ENCODE measurements around the gene MAPK8. TPM values are rescaled to one million over a fixed set of nuclear protein-coding genes. Genes with fewer than 3 reads are reported as not detected.
"Not testable (repeated sequence)": the region's sequence is repeated elsewhere in the genome, so short reads cannot be mapped to it uniquely, and the experiment has no call there.

MAPK8 gene
- total RNA-seq, 1 donor from 2014 or later = 56.6 TPM

DNA sequence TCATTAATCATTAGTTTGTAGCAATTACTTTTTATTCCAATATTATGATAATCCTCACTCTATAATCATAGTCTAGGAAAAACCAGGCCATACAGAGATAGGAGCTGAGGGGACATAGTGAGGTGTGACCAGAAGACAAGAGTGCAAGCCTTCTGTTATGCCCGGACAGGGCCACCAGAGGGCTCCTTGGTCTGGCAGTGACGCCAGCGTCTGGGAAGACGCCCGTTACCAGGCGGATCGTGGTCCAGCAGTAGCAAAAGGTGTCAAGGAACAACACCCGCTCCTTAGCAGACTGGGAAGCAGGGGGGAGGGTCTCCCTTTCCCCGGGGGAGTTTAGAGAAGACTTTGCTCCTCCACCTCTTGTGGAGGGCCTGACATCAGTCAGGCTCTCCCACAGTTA, 39.8 kb downstream of the MAPK8 start:
- Mint-ChIP-seq H3K4me1 (peaks cover 12% of the 10 kb centered on the region), H3K9me3 (peaks cover 17% of the 10 kb centered on the region), H3K36me3 (ENCODE audit: low read depth) (peaks cover 63% of the 10 kb centered on the region)
- H3K27ac Mint-ChIP-seq (ENCODE audit: unreplicated experiment); DNase-seq (ENCODE audit: low read depth, low spot score); H3K27me3 Mint-ChIP-seq (ENCODE audit: low read depth); H3K4me3 Mint-ChIP-seq: not testable (repeated sequence)
- TF ChIP-seq, protein P1, sequence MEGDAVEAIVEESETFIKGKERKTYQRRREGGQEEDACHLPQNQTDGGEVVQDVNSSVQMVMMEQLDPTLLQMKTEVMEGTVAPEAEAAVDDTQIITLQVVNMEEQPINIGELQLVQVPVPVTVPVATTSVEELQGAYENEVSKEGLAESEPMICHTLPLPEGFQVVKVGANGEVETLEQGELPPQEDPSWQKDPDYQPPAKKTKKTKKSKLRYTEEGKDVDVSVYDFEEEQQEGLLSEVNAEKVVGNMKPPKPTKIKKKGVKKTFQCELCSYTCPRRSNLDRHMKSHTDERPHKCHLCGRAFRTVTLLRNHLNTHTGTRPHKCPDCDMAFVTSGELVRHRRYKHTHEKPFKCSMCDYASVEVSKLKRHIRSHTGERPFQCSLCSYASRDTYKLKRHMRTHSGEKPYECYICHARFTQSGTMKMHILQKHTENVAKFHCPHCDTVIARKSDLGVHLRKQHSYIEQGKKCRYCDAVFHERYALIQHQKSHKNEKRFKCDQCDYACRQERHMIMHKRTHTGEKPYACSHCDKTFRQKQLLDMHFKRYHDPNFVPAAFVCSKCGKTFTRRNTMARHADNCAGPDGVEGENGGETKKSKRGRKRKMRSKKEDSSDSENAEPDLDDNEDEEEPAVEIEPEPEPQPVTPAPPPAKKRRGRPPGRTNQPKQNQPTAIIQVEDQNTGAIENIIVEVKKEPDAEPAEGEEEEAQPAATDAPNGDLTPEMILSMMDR (conservative IDR thresholded peaks at IDR 0.05) = peak; percentile 33

DNA sequence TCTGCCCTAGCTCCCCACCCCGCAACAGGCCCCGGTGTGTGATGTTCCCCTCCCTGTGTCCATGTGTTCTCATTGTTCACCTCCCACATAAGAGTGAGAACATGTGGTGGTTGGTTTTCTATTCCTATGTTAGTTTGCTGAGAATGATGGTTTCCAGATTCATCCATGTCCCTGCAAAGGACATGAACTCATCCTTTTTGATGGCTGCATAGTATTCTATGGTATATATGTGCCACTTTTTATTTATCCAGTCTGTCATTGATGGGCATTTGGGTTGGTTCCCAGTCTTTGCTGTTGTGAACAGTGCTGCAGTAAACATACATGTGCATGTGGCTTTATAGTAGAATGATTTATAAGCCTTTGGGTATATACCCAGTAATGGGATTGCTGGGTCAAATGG, 41.1 kb downstream of the MAPK8 start:
- H3K4me1 Mint-ChIP-seq; DNase-seq (ENCODE audit: low read depth, low spot score); H3K27me3 Mint-ChIP-seq (ENCODE audit: low read depth); H3K4me3 Mint-ChIP-seq; H3K27ac Mint-ChIP-seq (ENCODE audit: unreplicated experiment): not testable (repeated sequence)
- Mint-ChIP-seq H3K36me3 (ENCODE audit: low read depth) (peaks cover 58% of the 10 kb centered on the region), H3K9me3 (peaks cover 15% of the 10 kb centered on the region)

DNA sequence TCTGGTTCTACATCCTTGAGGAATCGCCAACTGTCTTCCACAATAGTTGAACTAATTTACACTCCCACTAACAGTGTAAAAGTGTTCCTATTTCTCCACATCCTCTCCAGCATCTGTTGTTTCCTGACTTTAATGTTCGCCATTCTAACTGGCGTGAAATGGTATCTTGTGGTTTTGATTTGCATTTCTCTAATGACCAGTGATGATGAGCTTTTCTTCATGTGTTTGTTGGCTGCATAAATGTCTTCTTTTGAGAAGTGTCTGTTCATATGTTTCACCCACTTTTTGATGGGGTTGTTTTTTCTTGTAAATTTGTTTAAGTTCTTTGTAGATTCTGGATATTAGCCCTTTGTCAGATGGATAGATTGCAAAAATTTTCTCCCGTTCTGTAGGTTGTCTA, 41.5 kb downstream of the MAPK8 start:
- H3K4me3 Mint-ChIP-seq; DNase-seq (ENCODE audit: low read depth, low spot score); H3K27me3 Mint-ChIP-seq (ENCODE audit: low read depth); H3K27ac Mint-ChIP-seq (ENCODE audit: unreplicated experiment): not testable (repeated sequence)
- Mint-ChIP-seq H3K4me1 (peaks cover 11% of the 10 kb centered on the region), H3K36me3 (ENCODE audit: low read depth) (peaks cover 59% of the 10 kb centered on the region), H3K9me3 (peaks cover 15% of the 10 kb centered on the region)

DNA sequence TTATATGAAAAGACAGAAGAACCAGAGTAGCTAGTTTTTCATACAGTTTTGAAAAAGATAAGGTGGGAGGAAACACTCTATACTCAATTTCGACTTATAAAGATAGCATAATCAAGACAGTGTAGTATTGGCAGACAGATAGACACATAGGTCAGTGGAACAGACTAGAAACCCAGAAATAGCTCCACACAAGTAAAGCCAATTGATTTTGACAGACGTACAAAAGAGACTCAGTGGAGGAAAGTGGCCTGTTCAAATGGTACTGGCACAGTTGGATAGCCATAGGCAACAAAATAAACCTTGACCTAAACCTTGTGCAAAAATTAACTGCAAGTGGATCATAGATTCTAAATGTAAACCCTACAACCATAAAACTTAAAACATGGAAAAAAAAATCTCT, 46.8 kb downstream of the MAPK8 start:
- Mint-ChIP-seq H3K4me3 (no peak overlapping the region), H3K9me3 (peaks cover 17% of the 10 kb centered on the region), H3K27ac (ENCODE audit: unreplicated experiment) (no peak overlapping the region), H3K4me1 (peaks cover 16% of the 10 kb centered on the region), H3K36me3 (ENCODE audit: low read depth) (peaks cover 46% of the 10 kb centered on the region), H3K27me3 (ENCODE audit: low read depth) (no peaks in the 10 kb centered on the region)
- TF ChIP-seq, protein P1 (conservative IDR thresholded peaks at IDR 0.05) = no peak
- no peak for DNase-seq (ENCODE audit: low read depth, low spot score)

DNA sequence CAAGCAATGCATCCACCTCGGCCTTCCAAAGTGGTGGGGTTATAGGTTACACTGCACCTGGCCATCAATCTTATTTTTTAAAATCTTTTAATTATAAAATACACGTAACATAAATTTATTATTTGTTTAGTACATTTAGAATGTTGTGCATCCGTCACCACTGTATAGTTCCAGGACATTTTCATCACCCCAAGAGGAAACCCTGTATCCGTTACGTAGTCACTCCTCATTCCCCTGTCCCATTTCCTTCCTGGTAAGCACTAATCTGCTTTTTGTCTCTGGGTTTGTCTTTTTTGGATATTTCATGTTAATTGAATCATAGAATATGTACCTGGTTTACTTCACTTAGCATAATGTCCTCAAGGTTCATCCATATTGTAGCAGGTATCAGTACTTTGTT, 51.2 kb downstream of the MAPK8 start:
- no peak overlapping the region for H3K27ac Mint-ChIP-seq (ENCODE audit: unreplicated experiment)

DNA sequence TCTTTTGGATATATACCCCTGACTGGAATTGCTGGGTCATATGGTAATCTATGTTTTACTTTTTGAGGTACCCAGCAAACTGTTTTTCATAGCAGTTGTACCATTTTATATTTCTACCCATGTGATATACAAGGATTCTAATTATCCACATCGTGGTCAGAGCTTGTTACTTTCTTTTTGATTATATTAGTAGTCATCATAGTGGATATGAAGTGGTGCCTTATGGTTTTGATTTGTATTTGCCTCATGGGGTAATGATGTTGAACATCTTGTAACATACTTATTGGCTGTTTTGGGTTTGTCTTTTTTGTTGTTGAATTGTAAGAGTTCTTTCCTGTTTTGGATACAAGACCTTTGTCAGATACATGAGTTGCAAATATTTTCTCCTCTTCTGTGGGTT, 51.7 kb downstream of the MAPK8 start:
- Mint-ChIP-seq H3K36me3 (ENCODE audit: low read depth) (peaks cover 23% of the 10 kb centered on the region), H3K27me3 (ENCODE audit: low read depth) (no peaks in the 10 kb centered on the region), H3K27ac (ENCODE audit: unreplicated experiment) (no peak overlapping the region), H3K9me3 (peaks cover 8% of the 10 kb centered on the region), H3K4me3 (no peak overlapping the region), H3K4me1 (peaks cover 17% of the 10 kb centered on the region)
- DNase-seq (ENCODE audit: low read depth, low spot score) = no peak
- TF ChIP-seq, protein P1 (conservative IDR thresholded peaks at IDR 0.05) = no peak

More for the DNA sequence above, 51.2 kb downstream of the MAPK8 start:
- H3K36me3 Mint-ChIP-seq (ENCODE audit: low read depth) = peaks cover 25% of the 10 kb centered on the region
- H3K27me3 Mint-ChIP-seq (ENCODE audit: low read depth) = no peaks in the 10 kb centered on the region
- peaks cover 8% of the 10 kb centered on the region for H3K9me3 Mint-ChIP-seq
- H3K4me1 Mint-ChIP-seq = peaks cover 22% of the 10 kb centered on the region
- no peak for DNase-seq (ENCODE audit: low read depth, low spot score)
- H3K4me3 Mint-ChIP-seq = no peak overlapping the region
- TF ChIP-seq, protein P1 (conservative IDR thresholded peaks at IDR 0.05) = no peak

DNA sequence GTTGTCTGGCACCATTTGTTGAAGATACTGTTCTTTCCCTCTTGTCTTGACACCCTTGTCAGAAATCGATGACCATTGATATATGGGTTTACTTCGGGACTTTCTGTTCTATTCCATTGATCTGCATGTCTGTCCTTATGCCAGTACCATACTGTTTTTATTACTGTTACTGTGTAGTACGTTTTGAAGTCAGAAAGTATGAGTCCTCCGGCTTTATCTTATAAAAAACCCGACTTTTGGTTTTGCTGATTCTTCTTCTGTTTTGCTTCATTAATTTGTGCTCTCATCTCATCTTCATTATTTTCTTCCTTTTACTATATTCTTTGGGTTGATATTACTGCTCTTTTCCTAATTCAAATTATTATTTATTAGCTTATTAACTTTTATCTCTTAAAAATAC, 52.4 kb downstream of the MAPK8 start:
- no peak for DNase-seq (ENCODE audit: low read depth, low spot score)
- H3K4me1 Mint-ChIP-seq = peaks cover 16% of the 10 kb centered on the region
- H3K36me3 Mint-ChIP-seq (ENCODE audit: low read depth) = peaks cover 19% of the 10 kb centered on the region
- no peak overlapping the region for H3K27ac Mint-ChIP-seq (ENCODE audit: unreplicated experiment)
- TF ChIP-seq, protein P1 (conservative IDR thresholded peaks at IDR 0.05) = no peak
- no peaks in the 10 kb centered on the region for H3K27me3 Mint-ChIP-seq (ENCODE audit: low read depth)
- peaks cover 5% of the 10 kb centered on the region for H3K9me3 Mint-ChIP-seq
- H3K4me3 Mint-ChIP-seq = no peak overlapping the region

Measured in neural crest cell (in vitro differentiated cells).